Hepatocyte (in vitro differentiated cells): ENCODE data around the gene PLEKHB2.
"Not testable (repeated sequence)": the region's sequence is repeated elsewhere in the genome, so short reads cannot be mapped to it uniquely, and the experiment has no call there.

Experiments
- EZH2 ChIP-seq: fragments of 200-600 bp; sonication (generic); IDR thresholded peaks from 2 replicates; pipeline ENCODE4 v1.6.1; 2016; ENCODE audit warnings: antibody characterized with exemption, mild to moderate bottlenecking, borderline replicate concordance
- EZH2phosphoT487 ChIP-seq: fragments of 200-600 bp; sonication (generic); IDR thresholded peaks from one replicate; pipeline ENCODE4 v1.6.1; 2018; ENCODE audit warnings: antibody characterized with exemption, mild to moderate bottlenecking, low read depth, moderate library complexity; ENCODE audit not compliant: unreplicated experiment, severe bottlenecking
- TF ChIP-seq, protein P1 (sequence below): fragments of 200-600 bp; sonication (generic); IDR thresholded peaks from 2 replicates; pipeline ENCODE4 v1.5.1; 2016; ENCODE audit warnings: antibody characterized with exemption, mild to moderate bottlenecking; ENCODE audit not compliant: poor library complexity

DNA sequence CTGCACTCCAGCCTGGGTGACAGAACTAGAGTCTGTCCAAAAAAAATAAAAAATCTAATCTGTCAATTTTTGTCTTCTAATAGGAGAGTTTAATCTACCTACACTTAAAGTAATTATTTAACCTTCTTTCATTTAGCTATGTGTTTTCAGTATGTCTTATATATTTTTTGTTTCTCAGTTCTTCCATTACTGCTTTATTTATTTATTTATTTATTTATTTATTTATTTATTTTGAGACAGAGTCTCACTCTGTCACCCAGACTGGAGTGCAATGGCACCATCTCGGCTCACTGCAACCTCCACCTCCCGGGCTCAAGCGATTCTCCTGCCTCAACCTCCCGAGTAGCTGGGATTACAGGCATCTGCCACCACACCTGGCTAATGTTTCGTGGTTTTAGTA is 60.4 kb downstream of the PLEKHB2 start:
- TF ChIP-seq, protein P1, sequence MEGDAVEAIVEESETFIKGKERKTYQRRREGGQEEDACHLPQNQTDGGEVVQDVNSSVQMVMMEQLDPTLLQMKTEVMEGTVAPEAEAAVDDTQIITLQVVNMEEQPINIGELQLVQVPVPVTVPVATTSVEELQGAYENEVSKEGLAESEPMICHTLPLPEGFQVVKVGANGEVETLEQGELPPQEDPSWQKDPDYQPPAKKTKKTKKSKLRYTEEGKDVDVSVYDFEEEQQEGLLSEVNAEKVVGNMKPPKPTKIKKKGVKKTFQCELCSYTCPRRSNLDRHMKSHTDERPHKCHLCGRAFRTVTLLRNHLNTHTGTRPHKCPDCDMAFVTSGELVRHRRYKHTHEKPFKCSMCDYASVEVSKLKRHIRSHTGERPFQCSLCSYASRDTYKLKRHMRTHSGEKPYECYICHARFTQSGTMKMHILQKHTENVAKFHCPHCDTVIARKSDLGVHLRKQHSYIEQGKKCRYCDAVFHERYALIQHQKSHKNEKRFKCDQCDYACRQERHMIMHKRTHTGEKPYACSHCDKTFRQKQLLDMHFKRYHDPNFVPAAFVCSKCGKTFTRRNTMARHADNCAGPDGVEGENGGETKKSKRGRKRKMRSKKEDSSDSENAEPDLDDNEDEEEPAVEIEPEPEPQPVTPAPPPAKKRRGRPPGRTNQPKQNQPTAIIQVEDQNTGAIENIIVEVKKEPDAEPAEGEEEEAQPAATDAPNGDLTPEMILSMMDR: not testable (repeated sequence)
- not testable (repeated sequence) for TF ChIP-seq EZH2phosphoT487, EZH2
